ENCODE results near the gene HKDC1.

The HKDC1 gene

GRCh38 chr10:69230128-69230527, 10.0 kb downstream of the HKDC1 start:
- DNase-seq (ENCODE audit: low spot score): no peak
- TF ChIP-seq CTCF (IDR thresholded peaks at IDR 0.05; ENCODE audit: extremely low read depth, insufficient read depth, missing control alignments): no peak
- in situ Hi-C loops (cut with MboI; ENCODE audit: low pct_unique_long_range_greater_than_20kb, low sequenced_read_pairs, unreplicated experiment): loop anchor here (5.0 kb wide), 1 partner anchor 157 kb away; no protein-coding TSS in a partner anchor

GRCh38 chr10:69232252-69232651, 12.1 kb downstream of the HKDC1 start:
- no peak for DNase-seq (ENCODE audit: low spot score)
- TF ChIP-seq CTCF (IDR thresholded peaks at IDR 0.05; ENCODE audit: extremely low read depth, insufficient read depth, missing control alignments): no peak
- in situ Hi-C loops (cut with MboI; ENCODE audit: low pct_unique_long_range_greater_than_20kb, low sequenced_read_pairs, unreplicated experiment): loop anchor here (5.0 kb wide), 1 partner anchor 155 kb away; no protein-coding TSS in a partner anchor

- no peak for DNase-seq (ENCODE audit: low spot score)
- TF ChIP-seq CTCF (IDR thresholded peaks at IDR 0.05; ENCODE audit: extremely low read depth, insufficient read depth, missing control alignments): no peak
- in situ Hi-C loops (cut with MboI; ENCODE audit: low pct_unique_long_range_greater_than_20kb, low sequenced_read_pairs, unreplicated experiment): loop anchor here (5.0 kb wide), 1 partner anchor 154 kb away; no protein-coding TSS in a partner anchor
Measured at GRCh38 chr10:69232736-69233480, 12.8 kb downstream of the HKDC1 start.

- no peak for TF ChIP-seq CTCF (IDR thresholded peaks at IDR 0.05; ENCODE audit: extremely low read depth, insufficient read depth, missing control alignments)
- in situ Hi-C loops (cut with MboI; ENCODE audit: low pct_unique_long_range_greater_than_20kb, low sequenced_read_pairs, unreplicated experiment): loop anchor here (5.0 kb wide), 1 partner anchor 153 kb away; no protein-coding TSS in a partner anchor
- no peak for DNase-seq (ENCODE audit: low spot score)
Measured at GRCh38 chr10:69234447-69234846, 14.3 kb downstream of the HKDC1 start.

- peak; percentile 86 for DNase-seq (ENCODE audit: low spot score)
- TF ChIP-seq CTCF (IDR thresholded peaks at IDR 0.05; ENCODE audit: extremely low read depth, insufficient read depth, missing control alignments): peak; percentile 94
- in situ Hi-C loops (cut with MboI; ENCODE audit: low pct_unique_long_range_greater_than_20kb, low sequenced_read_pairs, unreplicated experiment): no loop called here
Measured at GRCh38 chr10:69237528-69238159, 17.5 kb downstream of the HKDC1 start.

- no peak for DNase-seq (ENCODE audit: low spot score)
- TF ChIP-seq CTCF (IDR thresholded peaks at IDR 0.05; ENCODE audit: extremely low read depth, insufficient read depth, missing control alignments): no peak
- in situ Hi-C loops (cut with MboI; ENCODE audit: low pct_unique_long_range_greater_than_20kb, low sequenced_read_pairs, unreplicated experiment): no loop called here
Measured at GRCh38 chr10:69239136-69239535, 19.0 kb downstream of the HKDC1 start.

Measured in GM13977 (cell line).